NB4 (cell line): ENCODE data around the gene DRC7.

ENCODE experiments used
- DNase-seq: peaks from one replicate; pipeline ENCODE4 v3.0.0; 2010; ENCODE audit warnings: low read depth
- H3K4me3 ChIP-seq: one replicate; pipeline ENCODE4 v1.5.1; 2011; ENCODE audit warnings: mild to moderate bottlenecking, low read depth, low read length, moderate library complexity
- MYC ChIP-seq: IDR thresholded peaks from 2 replicates; pipeline ENCODE4 v1.6.1; 2011; ENCODE audit warnings: low read depth, low read length
- POLR2A ChIP-seq: IDR thresholded peaks from 2 replicates; pipeline ENCODE4 v1.6.1; 2011; ENCODE audit warnings: mild to moderate bottlenecking; ENCODE audit not compliant: insufficient read length; ENCODE audit errors: extremely low read depth
- TF ChIP-seq, protein P1 (sequence below): IDR thresholded peaks from one replicate; pipeline ENCODE4 v1.5.1; 2012; ENCODE audit warnings: low read depth, low read length
- TF ChIP-seq, protein P2 (sequence below): IDR thresholded peaks from 2 replicates; pipeline ENCODE4 v1.6.1; 2011; ENCODE audit warnings: low read depth, low read length

Gene DRC7

DNA sequence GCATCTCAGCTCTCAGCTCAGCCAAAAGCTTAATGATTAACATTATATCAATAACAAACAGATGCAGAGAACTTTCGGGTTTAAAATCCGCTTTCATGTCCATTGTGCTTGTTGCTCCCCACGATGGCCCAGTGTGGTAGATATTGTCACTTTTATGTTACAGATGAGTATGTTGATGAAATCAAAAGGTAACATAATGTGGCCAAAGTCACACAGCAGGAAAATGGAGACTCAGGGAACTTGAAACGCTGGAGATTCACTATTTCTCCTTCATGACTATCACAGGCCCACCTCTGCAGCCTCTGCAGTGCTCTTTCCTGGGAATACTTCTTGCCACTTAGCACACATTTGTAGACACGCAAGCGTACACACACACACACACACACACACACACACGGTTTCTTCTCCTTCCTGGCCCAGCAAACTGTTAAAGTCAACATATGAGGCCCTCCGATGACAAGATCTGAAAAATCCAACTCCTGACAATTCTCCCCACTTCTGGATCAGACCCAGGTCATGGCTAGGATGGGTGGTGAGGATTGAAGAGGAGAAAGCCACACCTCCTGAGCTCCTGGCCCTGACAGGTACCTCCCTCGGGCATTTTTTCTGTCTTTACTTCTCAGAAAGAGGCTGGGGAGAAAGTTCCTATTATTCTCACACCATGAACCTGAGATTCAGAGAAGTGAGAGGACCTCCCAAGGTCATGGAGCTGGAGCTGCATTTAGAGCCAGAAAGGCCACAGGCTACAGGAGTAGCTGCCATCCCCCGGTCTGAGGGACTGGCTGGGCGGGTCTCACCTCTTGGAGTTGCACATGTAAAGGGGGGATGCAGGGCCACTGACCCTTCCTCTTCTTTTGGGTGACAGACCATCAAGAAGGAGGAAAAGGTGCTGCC is 9.7 kb downstream of the DRC7 start:
- no peak overlapping the region for H3K4me3 ChIP-seq
- TF ChIP-seq, protein P1, sequence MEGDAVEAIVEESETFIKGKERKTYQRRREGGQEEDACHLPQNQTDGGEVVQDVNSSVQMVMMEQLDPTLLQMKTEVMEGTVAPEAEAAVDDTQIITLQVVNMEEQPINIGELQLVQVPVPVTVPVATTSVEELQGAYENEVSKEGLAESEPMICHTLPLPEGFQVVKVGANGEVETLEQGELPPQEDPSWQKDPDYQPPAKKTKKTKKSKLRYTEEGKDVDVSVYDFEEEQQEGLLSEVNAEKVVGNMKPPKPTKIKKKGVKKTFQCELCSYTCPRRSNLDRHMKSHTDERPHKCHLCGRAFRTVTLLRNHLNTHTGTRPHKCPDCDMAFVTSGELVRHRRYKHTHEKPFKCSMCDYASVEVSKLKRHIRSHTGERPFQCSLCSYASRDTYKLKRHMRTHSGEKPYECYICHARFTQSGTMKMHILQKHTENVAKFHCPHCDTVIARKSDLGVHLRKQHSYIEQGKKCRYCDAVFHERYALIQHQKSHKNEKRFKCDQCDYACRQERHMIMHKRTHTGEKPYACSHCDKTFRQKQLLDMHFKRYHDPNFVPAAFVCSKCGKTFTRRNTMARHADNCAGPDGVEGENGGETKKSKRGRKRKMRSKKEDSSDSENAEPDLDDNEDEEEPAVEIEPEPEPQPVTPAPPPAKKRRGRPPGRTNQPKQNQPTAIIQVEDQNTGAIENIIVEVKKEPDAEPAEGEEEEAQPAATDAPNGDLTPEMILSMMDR, result no peak
- TF ChIP-seq MYC (no peak), POLR2A (no peak)
- TF ChIP-seq, protein P2, sequence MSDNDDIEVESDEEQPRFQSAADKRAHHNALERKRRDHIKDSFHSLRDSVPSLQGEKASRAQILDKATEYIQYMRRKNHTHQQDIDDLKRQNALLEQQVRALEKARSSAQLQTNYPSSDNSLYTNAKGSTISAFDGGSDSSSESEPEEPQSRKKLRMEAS, result no peak
- DNase-seq, result no peak

DNA sequence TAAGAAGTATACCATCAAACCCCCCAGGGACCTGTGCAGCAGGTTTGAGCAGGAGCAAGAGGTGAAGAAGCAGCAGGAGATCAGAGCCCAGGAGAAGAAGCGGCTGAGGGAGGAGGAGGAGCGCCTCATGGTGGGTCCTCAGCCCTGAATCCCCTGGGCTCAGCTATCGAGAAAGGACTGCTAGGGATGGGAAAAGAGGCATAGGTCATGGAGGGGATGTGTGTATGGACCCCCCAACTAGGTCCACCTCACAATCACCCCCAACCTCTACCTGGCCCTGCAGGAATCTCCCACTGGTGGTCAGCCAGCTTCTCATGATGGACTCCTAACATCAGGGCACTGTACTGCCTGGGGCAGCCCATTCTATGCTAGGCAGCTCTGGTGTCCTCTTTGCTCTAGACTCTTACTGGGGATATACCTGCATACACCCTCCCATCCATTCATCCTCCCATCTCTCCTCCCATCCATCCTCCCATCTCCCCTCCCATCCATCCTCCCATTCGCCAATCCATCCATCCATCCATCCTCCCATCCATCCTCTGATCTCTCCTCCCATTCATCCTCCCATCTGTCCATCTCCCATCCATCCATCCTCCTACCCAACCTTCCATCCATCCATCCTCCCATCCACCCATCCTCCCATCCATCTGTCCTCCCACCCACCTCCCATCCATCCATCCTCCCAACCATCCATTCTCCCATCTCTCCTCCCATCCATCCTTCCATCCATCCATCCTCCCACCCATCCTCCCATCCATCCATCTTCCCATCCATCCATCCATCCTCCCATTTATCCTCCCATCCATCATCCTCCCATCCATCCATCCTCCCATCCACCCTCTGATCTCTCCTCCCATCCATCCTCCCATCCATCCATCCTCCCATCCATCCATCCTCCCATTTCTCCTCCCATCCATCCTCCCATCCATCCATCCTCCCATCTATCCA is 10.6 kb downstream of the DRC7 start:
- no peak for DNase-seq
- TF ChIP-seq MYC, result no peak
- no peak for TF ChIP-seq POLR2A
- TF ChIP-seq, protein P2, result no peak
- TF ChIP-seq, protein P1, result no peak
- no peak overlapping the region for H3K4me3 ChIP-seq

DNA sequence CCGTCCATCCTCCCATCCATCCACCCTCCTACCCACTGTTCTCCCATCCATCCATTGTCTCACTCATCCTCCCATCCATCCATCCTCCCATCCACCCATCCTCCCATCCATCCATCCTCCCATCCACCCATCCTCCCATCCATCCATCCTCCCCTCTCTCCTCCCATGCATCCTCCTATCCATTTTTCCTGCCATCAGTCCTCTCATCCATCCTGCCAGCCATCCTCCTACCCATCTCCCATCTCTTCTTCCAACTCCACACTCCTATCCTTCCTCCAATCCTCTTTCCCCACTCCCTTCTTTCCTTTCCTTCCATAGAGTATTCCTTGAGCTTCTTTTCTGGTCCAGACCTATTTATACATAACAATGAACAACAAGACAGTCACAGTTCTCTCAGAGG is 12.1 kb downstream of the DRC7 start:
- no peak overlapping the region for H3K4me3 ChIP-seq
- no peak for DNase-seq
- TF ChIP-seq, protein P2, result no peak
- TF ChIP-seq MYC (no peak), POLR2A (no peak)
- TF ChIP-seq, protein P1, result no peak

DNA sequence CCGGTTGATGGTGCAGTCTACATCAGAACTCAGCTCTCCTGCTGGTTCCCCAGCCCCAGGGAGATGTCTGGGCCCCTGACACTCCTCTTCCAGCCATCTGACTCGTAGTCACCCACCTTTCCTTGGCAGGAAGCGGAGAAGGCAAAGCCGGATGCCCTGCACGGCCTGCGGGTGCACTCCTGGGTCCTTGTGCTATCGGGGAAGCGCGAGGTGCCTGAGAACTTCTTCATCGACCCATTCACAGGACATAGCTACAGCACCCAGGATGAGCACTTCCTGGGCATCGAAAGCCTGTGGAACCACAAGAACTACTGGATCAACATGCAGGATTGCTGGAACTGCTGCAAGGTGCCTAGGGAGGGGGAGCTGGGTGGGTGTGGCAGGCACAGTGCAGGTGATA is 12.7 kb downstream of the DRC7 start:
- DNase-seq, result no peak
- TF ChIP-seq, protein P2, result no peak
- TF ChIP-seq, protein P1, result no peak
- TF ChIP-seq MYC (no peak), POLR2A (no peak)
- H3K4me3 ChIP-seq, result no peak overlapping the region

DNA sequence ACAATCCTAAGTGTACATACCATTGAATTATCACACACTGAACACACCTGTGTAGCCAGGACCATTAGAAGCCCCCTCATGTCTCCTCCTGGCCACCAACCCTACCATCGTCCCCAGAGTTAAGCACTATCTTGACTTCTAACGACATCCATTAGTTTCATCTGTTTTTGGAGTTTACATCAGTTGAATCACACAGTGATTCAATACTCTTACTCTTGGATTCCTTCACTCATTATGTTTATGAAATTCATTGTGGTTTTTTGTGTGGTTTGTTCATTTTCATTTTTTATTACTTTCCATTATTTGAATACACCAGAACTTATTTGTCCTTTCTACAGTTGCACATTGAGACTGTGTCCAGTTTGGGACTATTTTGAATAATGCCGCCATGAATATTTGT is 13.6 kb downstream of the DRC7 start:
- TF ChIP-seq, protein P2, result no peak
- TF ChIP-seq MYC (no peak), POLR2A (no peak)
- TF ChIP-seq, protein P1, result no peak
- no peak for DNase-seq

More for the DNA sequence above, 13.6 kb downstream of the DRC7 start:
- H3K4me3 ChIP-seq, result no peak overlapping the region
